RWPE2 (cell line): ENCODE data around the gene P2RY8.
"Not testable (repeated sequence)": the region's sequence is repeated elsewhere in the genome, so short reads cannot be mapped to it uniquely, and the experiment has no call there.

Experiments
- ATAC-seq: fragments of 200-7000 bp; cut with Tn5 transposase; 3 replicates; pipeline ENCODE4 v1.9.1; 2021; ENCODE audit warnings: low read depth
- DNase-seq: peaks from one replicate; pipeline ENCODE4 v3.0.0-alpha.2; 2020; ENCODE audit warnings: low spot score
- H3K27ac ChIP-seq: fragments of 450-650 bp; 2 replicates; pipeline ENCODE4 v1.5.1; 2017; ENCODE audit warnings: mild to moderate bottlenecking; ENCODE audit not compliant: poor library complexity, severe bottlenecking
- H3K27me3 ChIP-seq: fragments of 250-450 bp; sonication (Bioruptor Pico); 2 replicates; pipeline ENCODE4 v1.5.1; 2021; ENCODE audit warnings: mild to moderate bottlenecking, moderate library complexity; ENCODE audit not compliant: insufficient read depth, poor library complexity, severe bottlenecking
- H3K36me3 ChIP-seq: fragments of 250-450 bp; sonication (Bioruptor Pico); 2 replicates; pipeline ENCODE4 v1.5.1; 2020; ENCODE audit warnings: low read depth, mild to moderate bottlenecking, moderate library complexity
- H3K4me1 ChIP-seq: fragments of 250-450 bp; sonication (Bioruptor Pico); 2 replicates; pipeline ENCODE4 v1.5.1; 2021; ENCODE audit warnings: mild to moderate bottlenecking, moderate library complexity; ENCODE audit not compliant: insufficient read depth, poor library complexity, severe bottlenecking
- H3K4me3 ChIP-seq: fragments of 250-450 bp; sonication (Bioruptor Pico); 2 replicates; pipeline ENCODE4 v1.5.1; 2021; ENCODE audit warnings: mild to moderate bottlenecking, moderate library complexity; ENCODE audit not compliant: severe bottlenecking
- H3K9me3 ChIP-seq: fragments of 250-450 bp; sonication (Bioruptor Pico); 2 replicates; pipeline ENCODE4 v1.5.1; 2021; ENCODE audit warnings: mild to moderate bottlenecking, moderate library complexity; ENCODE audit not compliant: severe bottlenecking
- CTCF ChIP-seq: fragments of 450-650 bp; IDR thresholded peaks from one replicate; pipeline ENCODE4 v1.5.1; 2017; ENCODE audit warnings: mild to moderate bottlenecking, moderate library complexity; ENCODE audit not compliant: poor library complexity, severe bottlenecking

Gene P2RY8

GRCh38 chrX:1493877-1494510 is 43.0 kb downstream of the P2RY8 start:
- Histone ChIP-seq H3K27me3 (no peaks in the 10 kb centered on the region), H3K36me3 (no peaks in the 10 kb centered on the region), H3K9me3 (peaks cover under 1% of the 10 kb centered on the region), H3K4me1 (no peaks in the 10 kb centered on the region), H3K4me3 (no peak overlapping the region), H3K27ac (no peak overlapping the region)
- ATAC-seq: peak; percentile 60
- TF ChIP-seq CTCF: no peak
- DNase-seq: no peak

GRCh38 chrX:1493412-1493811 is 43.6 kb downstream of the P2RY8 start:
- no peaks in the 10 kb centered on the region for H3K36me3 ChIP-seq
- H3K27me3 ChIP-seq: no peaks in the 10 kb centered on the region
- TF ChIP-seq CTCF: no peak
- DNase-seq: no peak
- H3K9me3 ChIP-seq: peaks cover 6% of the 10 kb centered on the region
- ATAC-seq: peak; percentile 23; the same call in 2 of the 3 replicates
- no peak overlapping the region for H3K27ac ChIP-seq
- H3K4me1 ChIP-seq: no peaks in the 10 kb centered on the region
- H3K4me3 ChIP-seq: no peak overlapping the region

GRCh38 chrX:1492421-1493012 is 44.5 kb downstream of the P2RY8 start:
- TF ChIP-seq CTCF: no peak
- no peaks in the 10 kb centered on the region for H3K36me3 ChIP-seq
- no peaks in the 10 kb centered on the region for H3K4me1 ChIP-seq
- no peak for DNase-seq
- H3K27me3 ChIP-seq: no peaks in the 10 kb centered on the region
- no peak overlapping the region for H3K4me3 ChIP-seq
- H3K27ac ChIP-seq: no peak overlapping the region
- no peak for ATAC-seq
- H3K9me3 ChIP-seq: peaks cover 8% of the 10 kb centered on the region

GRCh38 chrX:1491851-1492349 is 45.1 kb downstream of the P2RY8 start:
- Histone ChIP-seq H3K27ac (no peak overlapping the region), H3K9me3 (peaks cover 8% of the 10 kb centered on the region), H3K27me3 (no peaks in the 10 kb centered on the region), H3K4me1 (no peaks in the 10 kb centered on the region), H3K4me3 (no peak overlapping the region), H3K36me3 (no peaks in the 10 kb centered on the region)
- ATAC-seq (peak; percentile 57), DNase-seq (no peak)
- TF ChIP-seq CTCF: no peak

- H3K4me3 ChIP-seq, H3K4me1 ChIP-seq, H3K36me3 ChIP-seq, H3K27ac ChIP-seq, DNase-seq, H3K27me3 ChIP-seq, ATAC-seq, H3K9me3 ChIP-seq: not testable (repeated sequence)
Measured at GRCh38 chrX:1491248-1491647, 45.7 kb downstream of the P2RY8 start.

GRCh38 chrX:1490723-1491122 is 46.3 kb downstream of the P2RY8 start:
- not testable (repeated sequence) for ATAC-seq, H3K4me1 ChIP-seq, H3K27me3 ChIP-seq, H3K4me3 ChIP-seq, H3K36me3 ChIP-seq, DNase-seq, H3K27ac ChIP-seq
- H3K9me3 ChIP-seq: peaks cover 11% of the 10 kb centered on the region

- H3K4me3 ChIP-seq, H3K36me3 ChIP-seq, H3K4me1 ChIP-seq, ATAC-seq, H3K27me3 ChIP-seq, DNase-seq, H3K27ac ChIP-seq: not testable (repeated sequence)
- peaks cover 11% of the 10 kb centered on the region for H3K9me3 ChIP-seq
Measured at GRCh38 chrX:1489354-1489753, 47.6 kb downstream of the P2RY8 start.
